ENCODE results near the gene ALG2. TPM values are rescaled to one million over a fixed set of nuclear protein-coding genes. Genes with fewer than 3 reads are reported as not detected.
A peak's percentile ranks its signal among the peaks of the same experiment; 100 is the strongest.

Gene ALG2
- total RNA-seq, 2 experiments from 2014 or later = 26.5 to 35.2 TPM

GRCh38 chr9:99234618-99235017 lies 12.9 kb upstream of the ALG2 start:
- peak overlapping the region; percentile 50 for H3K4me3 ChIP-seq (ENCODE audit: low read depth, low read length, poor library complexity, severe bottlenecking)
- ChIA-PET CTCF (ENCODE audit: unreplicated experiment) (interaction anchor here (2.7 kb wide), 1 partner anchor 12 kb away, joined by 7 read pairs; the partner anchor contains the start of genes ALG2 and SEC61B), POLR2A (interaction anchor here (0.7 to 6.1 kb wide), 9 partner anchors 8 to 180 kb away, joined by 3 to 107 read pairs (median 3); partner anchors contain the start of genes ALG2 and SEC61B)
- no peaks in the 10 kb centered on the region for H3K9me2 ChIP-seq (ENCODE audit: insufficient read depth, low read length)
- no peak for DNase-seq (ENCODE audit: low spot score)
- H3K9me3 ChIP-seq (ENCODE audit: low read length) = peaks cover 22% of the 10 kb centered on the region
- H2AFZ ChIP-seq (ENCODE audit: low read length) = peak overlapping the region; percentile 31; the same call in 1 of the 2 replicates
- BruUV-seq (replicated peaks) = no TSS peak
- peaks cover 84% of the 10 kb centered on the region for H3K4me1 ChIP-seq (ENCODE audit: insufficient read depth, low read length, poor library complexity, severe bottlenecking)
- peak overlapping the region; percentile 99 for H3K27ac ChIP-seq (ENCODE audit: low read depth, low read length, poor library complexity, severe bottlenecking)
- intact Hi-C loops (cut with micrococcal nuclease; ENCODE audit: unreplicated experiment) = loop anchor here (5.0 to 10.0 kb wide), 2 partner anchors 112 to 1310 kb away; partner anchors contain the start of gene TRMO
- H3K4me2 ChIP-seq (ENCODE audit: low read length) = peak overlapping the region; percentile 87
- H4K20me1 ChIP-seq (ENCODE audit: insufficient read depth, low read length) = no peaks in the 10 kb centered on the region
- peaks cover 5% of the 10 kb centered on the region; the same call in 1 of the 2 replicates for H3K79me2 ChIP-seq (ENCODE audit: insufficient read depth, low read depth, low read length)
- TF ChIP-seq, protein P1, sequence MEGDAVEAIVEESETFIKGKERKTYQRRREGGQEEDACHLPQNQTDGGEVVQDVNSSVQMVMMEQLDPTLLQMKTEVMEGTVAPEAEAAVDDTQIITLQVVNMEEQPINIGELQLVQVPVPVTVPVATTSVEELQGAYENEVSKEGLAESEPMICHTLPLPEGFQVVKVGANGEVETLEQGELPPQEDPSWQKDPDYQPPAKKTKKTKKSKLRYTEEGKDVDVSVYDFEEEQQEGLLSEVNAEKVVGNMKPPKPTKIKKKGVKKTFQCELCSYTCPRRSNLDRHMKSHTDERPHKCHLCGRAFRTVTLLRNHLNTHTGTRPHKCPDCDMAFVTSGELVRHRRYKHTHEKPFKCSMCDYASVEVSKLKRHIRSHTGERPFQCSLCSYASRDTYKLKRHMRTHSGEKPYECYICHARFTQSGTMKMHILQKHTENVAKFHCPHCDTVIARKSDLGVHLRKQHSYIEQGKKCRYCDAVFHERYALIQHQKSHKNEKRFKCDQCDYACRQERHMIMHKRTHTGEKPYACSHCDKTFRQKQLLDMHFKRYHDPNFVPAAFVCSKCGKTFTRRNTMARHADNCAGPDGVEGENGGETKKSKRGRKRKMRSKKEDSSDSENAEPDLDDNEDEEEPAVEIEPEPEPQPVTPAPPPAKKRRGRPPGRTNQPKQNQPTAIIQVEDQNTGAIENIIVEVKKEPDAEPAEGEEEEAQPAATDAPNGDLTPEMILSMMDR (conservative IDR thresholded peaks at IDR 0.05; ENCODE audit: low read length) = no peak
- no peak for TF ChIP-seq EZH2phosphoT487 (IDR thresholded peaks at IDR 0.05; ENCODE audit: borderline replicate concordance, low read depth, low read length)
- H3K36me3 ChIP-seq (ENCODE audit: insufficient read depth, low read length) = peaks cover 68% of the 10 kb centered on the region

GRCh38 chr9:99231711-99232110 lies 10.0 kb upstream of the ALG2 start:
- Histone ChIP-seq H2AFZ (ENCODE audit: low read length) (no peak overlapping the region), H4K20me1 (ENCODE audit: insufficient read depth, low read length) (no peaks in the 10 kb centered on the region), H3K4me3 (ENCODE audit: low read depth, low read length, poor library complexity, severe bottlenecking) (no peak overlapping the region), H3K9me2 (ENCODE audit: insufficient read depth, low read length) (no peaks in the 10 kb centered on the region), H3K9me3 (ENCODE audit: low read length) (no peaks in the 10 kb centered on the region; the same call in 1 of the 2 replicates), H3K4me1 (ENCODE audit: insufficient read depth, low read length, poor library complexity, severe bottlenecking) (peaks cover 59% of the 10 kb centered on the region), H3K27ac (ENCODE audit: low read depth, low read length, poor library complexity, severe bottlenecking) (peak overlapping the region; percentile 6), H3K4me2 (ENCODE audit: low read length) (0 out of 2 replicates have a peak overlapping the region, but pooled peaks have one; percentile 14), H3K36me3 (ENCODE audit: insufficient read depth, low read length) (peaks cover 66% of the 10 kb centered on the region), H3K79me2 (ENCODE audit: insufficient read depth, low read depth, low read length) (peaks cover 10% of the 10 kb centered on the region; the same call in 1 of the 2 replicates)
- TF ChIP-seq, protein P1 (conservative IDR thresholded peaks at IDR 0.05; ENCODE audit: low read length) = peak; percentile 96
- TF ChIP-seq EZH2phosphoT487 (IDR thresholded peaks at IDR 0.05; ENCODE audit: borderline replicate concordance, low read depth, low read length) = no peak
- DNase-seq (ENCODE audit: low spot score) = peak; percentile 58
- intact Hi-C loops (cut with micrococcal nuclease; ENCODE audit: unreplicated experiment) = loop anchor here (10.0 kb wide), 1 partner anchor 1307 kb away; the partner anchor contains the start of gene TRMO
- BruUV-seq (replicated peaks) = no TSS peak
- POLR2A ChIA-PET = interaction anchor here (0.6 to 6.1 kb wide), 6 partner anchors 9 to 218 kb away, joined by 3 to 107 read pairs (median 3); partner anchors contain the start of genes ALG2 and SEC61B
- CTCF ChIA-PET (ENCODE audit: unreplicated experiment) = interaction anchor here (0.6 to 1.9 kb wide), 5 partner anchors 9 to 47 kb away, joined by 3 to 5 read pairs (median 4); partner anchors contain the start of genes ALG2 and SEC61B

GRCh38 chr9:99230206-99230605 lies 8.5 kb upstream of the ALG2 start:
- CTCF ChIA-PET (ENCODE audit: unreplicated experiment) = no interaction called here
- DNase-seq (ENCODE audit: low spot score) = no peak
- POLR2A ChIA-PET = no interaction called here
- no peaks in the 10 kb centered on the region for H3K9me3 ChIP-seq (ENCODE audit: low read length)
- peaks cover 49% of the 10 kb centered on the region for H3K4me1 ChIP-seq (ENCODE audit: insufficient read depth, low read length, poor library complexity, severe bottlenecking)
- H4K20me1 ChIP-seq (ENCODE audit: insufficient read depth, low read length) = no peaks in the 10 kb centered on the region
- intact Hi-C loops (cut with micrococcal nuclease; ENCODE audit: unreplicated experiment) = loop anchor here (10.0 kb wide), 1 partner anchor 1305 kb away; the partner anchor contains the start of gene TRMO
- BruUV-seq (replicated peaks) = no TSS peak
- H3K4me3 ChIP-seq (ENCODE audit: low read depth, low read length, poor library complexity, severe bottlenecking) = no peak overlapping the region
- peaks cover 81% of the 10 kb centered on the region for H3K36me3 ChIP-seq (ENCODE audit: insufficient read depth, low read length)
- no peak overlapping the region for H2AFZ ChIP-seq (ENCODE audit: low read length)
- H3K79me2 ChIP-seq (ENCODE audit: insufficient read depth, low read depth, low read length) = peaks cover 19% of the 10 kb centered on the region; the same call in 1 of the 2 replicates
- no peak overlapping the region for H3K4me2 ChIP-seq (ENCODE audit: low read length)
- no peak for TF ChIP-seq EZH2phosphoT487 (IDR thresholded peaks at IDR 0.05; ENCODE audit: borderline replicate concordance, low read depth, low read length)
- TF ChIP-seq, protein P1 (conservative IDR thresholded peaks at IDR 0.05; ENCODE audit: low read length) = no peak
- no peak overlapping the region for H3K27ac ChIP-seq (ENCODE audit: low read depth, low read length, poor library complexity, severe bottlenecking)
- H3K9me2 ChIP-seq (ENCODE audit: insufficient read depth, low read length) = no peaks in the 10 kb centered on the region
